DND-41 (cell line): ENCODE measurements around the gene MOV10L1.

ENCODE experiments used
- ATAC-seq: fragments of 200-7000 bp; cut with Tn5 transposase; 3 replicates; pipeline ENCODE4 v1.9.1; 2021; ENCODE audit warnings: low read depth; ENCODE audit not compliant: insufficient read depth
- DNase-seq: peaks from one replicate; pipeline ENCODE4 v3.0.0-alpha.2; 2020
- H2AFZ ChIP-seq: 2 replicates; pipeline ENCODE4 v1.6.0; 2012; ENCODE audit warnings: low read depth, low read length
- H3K27ac ChIP-seq: 2 replicates; pipeline ENCODE4 v1.5.1; 2012; ENCODE audit warnings: low read length, inconsistent platforms
- H3K27me3 ChIP-seq: fragments of 200-600 bp; sonication (generic); 2 replicates; pipeline ENCODE4 v1.6.0; 2012; ENCODE audit warnings: low read length, mild to moderate bottlenecking, inconsistent platforms; ENCODE audit not compliant: insufficient read depth, poor library complexity
- H3K36me3 ChIP-seq: 2 replicates; pipeline ENCODE4 v1.5.1; 2012; ENCODE audit warnings: low read length, inconsistent platforms; ENCODE audit not compliant: insufficient read depth
- H3K4me1 ChIP-seq: 2 replicates; pipeline ENCODE4 v1.5.1; 2012; ENCODE audit warnings: mild to moderate bottlenecking, low read length; ENCODE audit not compliant: insufficient read depth
- H3K4me2 ChIP-seq: 2 replicates; pipeline ENCODE4 v1.6.0; 2012; ENCODE audit warnings: mild to moderate bottlenecking, moderate library complexity, low read length, inconsistent platforms; ENCODE audit not compliant: insufficient read depth
- H3K4me3 ChIP-seq, 2 experiments: fragments of 200-600 bp in 1 of 2; shearing (Covaris generic) in 1 of 2; 2 replicates each; pipeline ENCODE4 v1.5.1; 2012 to 2016; ENCODE audit warnings: inconsistent platforms in 2 of 2, low read length in 2 of 2, mild to moderate bottlenecking in 2 of 2, low read depth in 1 of 2, moderate library complexity in 1 of 2
- H3K79me2 ChIP-seq: 2 replicates; pipeline ENCODE4 v1.6.0; 2012; ENCODE audit warnings: low read length, inconsistent platforms; ENCODE audit not compliant: insufficient read depth
- H3K9ac ChIP-seq: 2 replicates; pipeline ENCODE4 v1.6.0; 2012; ENCODE audit warnings: low read depth, mild to moderate bottlenecking, inconsistent platforms, low read length, moderate library complexity
- H3K9me3 ChIP-seq: 2 replicates; pipeline ENCODE4 v1.5.1; 2012; ENCODE audit warnings: low read length, moderate library complexity, mild to moderate bottlenecking, inconsistent platforms; ENCODE audit not compliant: insufficient read depth, severe bottlenecking
- H4K20me1 ChIP-seq: 2 replicates; pipeline ENCODE4 v1.6.0; 2012; ENCODE audit warnings: low read length; ENCODE audit not compliant: insufficient read depth
- CTCF ChIP-seq: IDR thresholded peaks from 2 replicates; pipeline ENCODE4 v1.5.1; 2012; ENCODE audit warnings: borderline replicate concordance, low read length, moderate library complexity, mild to moderate bottlenecking; ENCODE audit not compliant: poor library complexity, severe bottlenecking; ENCODE audit errors: extremely low read depth
- EZH2 ChIP-seq: IDR thresholded peaks from 3 replicates; pipeline ENCODE4 v1.6.1; 2012; ENCODE audit warnings: borderline replicate concordance, low read depth, mild to moderate bottlenecking, moderate library complexity, low read length, inconsistent platforms; ENCODE audit not compliant: severe bottlenecking

MOV10L1 gene

GRCh38 chr22:50104141-50104544 lies 14.3 kb downstream of the MOV10L1 start:
- DNase-seq: no peak
- TF ChIP-seq CTCF: no peak
- TF ChIP-seq EZH2: no peak
- Histone ChIP-seq H3K36me3 (no peaks in the 10 kb centered on the region), H3K27me3 (peaks cover 3% of the 10 kb centered on the region), H3K79me2 (no peaks in the 10 kb centered on the region), H3K27ac (no peak overlapping the region), H4K20me1 (no peaks in the 10 kb centered on the region; the same call in 1 of the 2 replicates), H2AFZ (no peak overlapping the region), H3K4me2 (no peak overlapping the region), H3K4me3 (no peak overlapping the region), H3K4me1 (no peaks in the 10 kb centered on the region), H3K9me3 (no peaks in the 10 kb centered on the region), H3K9ac (no peak overlapping the region)
- no peak for ATAC-seq

GRCh38 chr22:50105208-50106100 lies 15.6 kb downstream of the MOV10L1 start:
- Histone ChIP-seq H3K4me1 (no peaks in the 10 kb centered on the region), H3K27me3 (peaks cover 3% of the 10 kb centered on the region), H3K9ac (no peak overlapping the region), H2AFZ (no peak overlapping the region), H3K79me2 (no peaks in the 10 kb centered on the region), H3K36me3 (no peaks in the 10 kb centered on the region), H3K27ac (no peak overlapping the region), H3K4me3 (no peak overlapping the region), H4K20me1 (no peaks in the 10 kb centered on the region; the same call in 1 of the 2 replicates), H3K4me2 (no peak overlapping the region), H3K9me3 (no peaks in the 10 kb centered on the region)
- no peak for TF ChIP-seq EZH2
- no peak for TF ChIP-seq CTCF
- ATAC-seq (no peak), DNase-seq (no peak)

- H2AFZ ChIP-seq: no peak overlapping the region
- H3K4me3 ChIP-seq: no peak overlapping the region
- H3K4me2 ChIP-seq: no peak overlapping the region
- DNase-seq (no peak), ATAC-seq (no peak)
- no peaks in the 10 kb centered on the region for H3K4me1 ChIP-seq
- no peaks in the 10 kb centered on the region for H3K79me2 ChIP-seq
- peaks cover 9% of the 10 kb centered on the region for H3K27me3 ChIP-seq
- no peaks in the 10 kb centered on the region for H3K9me3 ChIP-seq
- no peak overlapping the region for H3K27ac ChIP-seq
- no peak overlapping the region for H3K9ac ChIP-seq
- no peaks in the 10 kb centered on the region for H3K36me3 ChIP-seq
- H4K20me1 ChIP-seq: no peaks in the 10 kb centered on the region; the same call in 1 of the 2 replicates
- TF ChIP-seq CTCF (no peak), EZH2 (no peak)
These were observed 17.7 kb downstream of the MOV10L1 start for GRCh38 chr22:50107529-50107928.
